GM13977 (cell line): ENCODE results near the gene LMAN1L.

Experiments used
- DNase-seq: peaks from one replicate; pipeline ENCODE4 v3.0.0; 2012; ENCODE audit warnings: low spot score
- in situ Hi-C: fragments of 300-500 bp; cut with MboI; formaldehyde crosslinking; loops from one replicate; pipeline ENCODE4 v1.12.0; 2022; ENCODE audit warnings: low sequenced_read_pairs, low pct_unique_long_range_greater_than_20kb, mixed read lengths, inconsistent platforms; ENCODE audit not compliant: unreplicated experiment
- TF ChIP-seq, protein P1 (sequence below): IDR thresholded peaks from 2 replicates; pipeline ENCODE4 v1.5.1; 2012; ENCODE audit warnings: mild to moderate bottlenecking, control low read depth; ENCODE audit not compliant: insufficient read depth; ENCODE audit errors: extremely low read depth, missing control alignments

The LMAN1L gene

GRCh38 chr15:74790080-74790916 is 22.3 kb upstream of the LMAN1L start:
- in situ Hi-C loops, result no loop called here
- DNase-seq, result no peak
- TF ChIP-seq, protein P1, sequence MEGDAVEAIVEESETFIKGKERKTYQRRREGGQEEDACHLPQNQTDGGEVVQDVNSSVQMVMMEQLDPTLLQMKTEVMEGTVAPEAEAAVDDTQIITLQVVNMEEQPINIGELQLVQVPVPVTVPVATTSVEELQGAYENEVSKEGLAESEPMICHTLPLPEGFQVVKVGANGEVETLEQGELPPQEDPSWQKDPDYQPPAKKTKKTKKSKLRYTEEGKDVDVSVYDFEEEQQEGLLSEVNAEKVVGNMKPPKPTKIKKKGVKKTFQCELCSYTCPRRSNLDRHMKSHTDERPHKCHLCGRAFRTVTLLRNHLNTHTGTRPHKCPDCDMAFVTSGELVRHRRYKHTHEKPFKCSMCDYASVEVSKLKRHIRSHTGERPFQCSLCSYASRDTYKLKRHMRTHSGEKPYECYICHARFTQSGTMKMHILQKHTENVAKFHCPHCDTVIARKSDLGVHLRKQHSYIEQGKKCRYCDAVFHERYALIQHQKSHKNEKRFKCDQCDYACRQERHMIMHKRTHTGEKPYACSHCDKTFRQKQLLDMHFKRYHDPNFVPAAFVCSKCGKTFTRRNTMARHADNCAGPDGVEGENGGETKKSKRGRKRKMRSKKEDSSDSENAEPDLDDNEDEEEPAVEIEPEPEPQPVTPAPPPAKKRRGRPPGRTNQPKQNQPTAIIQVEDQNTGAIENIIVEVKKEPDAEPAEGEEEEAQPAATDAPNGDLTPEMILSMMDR, result no peak

DNA sequence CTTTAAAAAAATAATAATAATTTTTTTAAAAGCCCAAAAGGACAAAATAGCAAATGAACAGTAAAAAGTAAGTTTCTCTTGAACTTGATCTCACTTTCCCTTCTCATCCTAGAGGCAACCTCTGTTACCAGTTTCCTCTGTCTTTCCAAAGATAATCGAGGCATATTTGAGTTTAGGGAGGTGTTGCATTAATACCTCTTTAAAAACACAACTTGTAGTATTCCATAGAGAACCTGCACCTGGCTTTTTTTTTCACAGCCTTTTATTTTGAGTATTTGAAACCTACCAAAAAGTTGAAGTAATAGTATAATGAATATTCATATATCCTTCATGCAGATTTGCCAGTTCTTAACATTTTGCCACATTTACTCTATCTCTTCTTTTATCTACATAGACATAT is 21.6 kb upstream of the LMAN1L start:
- TF ChIP-seq, protein P1, result no peak
- in situ Hi-C loops, result no loop called here
- no peak for DNase-seq

DNA sequence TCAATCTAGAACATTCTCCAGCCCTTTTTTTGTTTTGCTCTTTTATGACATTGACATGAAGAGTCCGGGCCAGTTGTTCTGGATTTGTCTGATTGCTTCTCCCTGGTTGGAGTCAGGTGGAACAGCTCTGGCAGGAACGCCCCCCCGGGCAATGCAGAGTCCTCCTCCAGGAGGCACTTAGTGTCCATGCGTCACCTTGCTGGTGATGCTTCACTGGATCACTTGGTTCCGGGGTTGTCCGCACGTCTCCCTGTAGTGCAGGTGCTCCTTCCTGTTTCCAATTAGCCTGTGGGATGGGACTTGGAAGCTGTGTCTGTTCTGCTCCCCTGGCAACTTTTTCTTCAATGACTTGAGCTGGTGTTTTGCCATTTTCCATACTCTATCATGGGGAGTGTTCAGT is 21.0 kb upstream of the LMAN1L start:
- in situ Hi-C loops, result no loop called here
- DNase-seq, result no peak
- TF ChIP-seq, protein P1, result no peak

- in situ Hi-C loops, result no loop called here
- TF ChIP-seq, protein P1, result no peak
Observed at GRCh38 chr15:74792227-74793016, 20.2 kb upstream of the LMAN1L start.

GRCh38 chr15:74793135-74794028 is 19.3 kb upstream of the LMAN1L start:
- in situ Hi-C loops, result no loop called here
- no peak for DNase-seq
- TF ChIP-seq, protein P1, result peak; percentile 69

More at GRCh38 chr15:74792227-74793016, 20.2 kb upstream of the LMAN1L start:
- no peak for DNase-seq
